Sigmoid colon (tissue), 4 donors: ENCODE measurements around the gene ADAMTS6.

Source experiments
- POLR2A ChIP-seq, 2 donors: fragments of 450-650 bp; IDR thresholded peaks; one replicate each; pipeline ENCODE4 v1.6.1; 2016; ENCODE audit warnings: antibody characterized with exemption in 2 of 2, mild to moderate bottlenecking in 2 of 2, moderate library complexity in 2 of 2
- POLR2AphosphoS5 ChIP-seq, 4 donors: sonication (generic); formaldehyde crosslinking; IDR thresholded peaks; one replicate each; pipeline ENCODE4 v1.6.1; 2017; ENCODE audit warnings: antibody characterized with exemption in 4 of 4
- TF ChIP-seq, protein P1 (sequence below), 4 experiments: fragments of 450-650 bp in 3 of 4; fragments of 200-600 bp in 1 of 4; IDR thresholded peaks; one replicate each; pipeline ENCODE4 v1.5.1; 2016 to 2019; ENCODE audit warnings: antibody characterized with exemption in 4 of 4, mild to moderate bottlenecking in 3 of 4, moderate library complexity in 2 of 4

DNA sequence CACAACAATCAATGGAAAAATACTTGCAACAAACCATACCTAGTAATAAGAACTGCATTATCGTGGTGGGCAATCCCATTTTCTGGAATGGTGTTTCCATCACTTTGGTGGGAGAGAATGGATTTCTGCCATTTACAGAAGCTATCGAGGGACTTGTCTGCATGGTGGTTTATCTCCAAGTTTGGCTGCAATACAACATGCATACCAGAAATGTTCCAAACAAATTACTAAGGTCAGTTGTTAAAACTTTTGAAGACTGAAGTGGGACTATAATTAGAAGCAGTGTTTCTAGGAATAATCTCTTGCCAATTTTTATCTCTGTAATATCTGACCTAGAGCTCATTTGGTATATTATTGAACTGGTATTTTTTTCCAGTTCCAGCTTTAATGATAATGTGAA, 30.3 kb downstream of the ADAMTS6 start:
- TF ChIP-seq, protein P1, sequence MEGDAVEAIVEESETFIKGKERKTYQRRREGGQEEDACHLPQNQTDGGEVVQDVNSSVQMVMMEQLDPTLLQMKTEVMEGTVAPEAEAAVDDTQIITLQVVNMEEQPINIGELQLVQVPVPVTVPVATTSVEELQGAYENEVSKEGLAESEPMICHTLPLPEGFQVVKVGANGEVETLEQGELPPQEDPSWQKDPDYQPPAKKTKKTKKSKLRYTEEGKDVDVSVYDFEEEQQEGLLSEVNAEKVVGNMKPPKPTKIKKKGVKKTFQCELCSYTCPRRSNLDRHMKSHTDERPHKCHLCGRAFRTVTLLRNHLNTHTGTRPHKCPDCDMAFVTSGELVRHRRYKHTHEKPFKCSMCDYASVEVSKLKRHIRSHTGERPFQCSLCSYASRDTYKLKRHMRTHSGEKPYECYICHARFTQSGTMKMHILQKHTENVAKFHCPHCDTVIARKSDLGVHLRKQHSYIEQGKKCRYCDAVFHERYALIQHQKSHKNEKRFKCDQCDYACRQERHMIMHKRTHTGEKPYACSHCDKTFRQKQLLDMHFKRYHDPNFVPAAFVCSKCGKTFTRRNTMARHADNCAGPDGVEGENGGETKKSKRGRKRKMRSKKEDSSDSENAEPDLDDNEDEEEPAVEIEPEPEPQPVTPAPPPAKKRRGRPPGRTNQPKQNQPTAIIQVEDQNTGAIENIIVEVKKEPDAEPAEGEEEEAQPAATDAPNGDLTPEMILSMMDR (IDR thresholded peaks at IDR 0.05) = no peak
- TF ChIP-seq POLR2A (IDR thresholded peaks at IDR 0.05) (no peak), POLR2AphosphoS5 (IDR thresholded peaks at IDR 0.05) (no peak)
